Right ventricle myocardium superior (tissue), 1 donor: ENCODE results near the gene DPPA4. TPM values are rescaled to one million over a fixed set of nuclear protein-coding genes. Genes with fewer than 3 reads are reported as not detected.
"Not testable (repeated sequence)": the region's sequence is repeated elsewhere in the genome, so short reads cannot be mapped to it uniquely, and the experiment has no call there.

ENCODE experiments used
- ATAC-seq: fragments of 200-7000 bp; cut with Tn5 transposase; one replicate; pipeline ENCODE4 v1.9.1; 2020; ENCODE audit warnings: mild to moderate bottlenecking; ENCODE audit not compliant: poor library complexity
- DNase-seq: peaks from one replicate; pipeline ENCODE4 v3.0.0-alpha.2; 2020
- intact Hi-C: fragments of 100-400 bp; cut with DNase I; formaldehyde crosslinking; loops from one replicate; pipeline ENCODE4 v1.11.2; 2022
- long read RNA-seq: library from polyadenylated mRNA; unstranded; transcript quantifications from one replicate; pipeline ENCODE4 v2.0.0, GENCODE V29; 2021
- total RNA-seq: library from RNA; stranded (reverse); fragmentation: NEBNext Ultra II Directional; extraction: Animal tissue kit (Norgen Biotek cat#: 25700); gene quantifications from one replicate; pipeline ENCODE4 v1.2.1, GENCODE V29; 2021
- donor health status: DM: no; HTN: yes; CAD: no; lungs with severe emphysema.

The DPPA4 gene, protein sequence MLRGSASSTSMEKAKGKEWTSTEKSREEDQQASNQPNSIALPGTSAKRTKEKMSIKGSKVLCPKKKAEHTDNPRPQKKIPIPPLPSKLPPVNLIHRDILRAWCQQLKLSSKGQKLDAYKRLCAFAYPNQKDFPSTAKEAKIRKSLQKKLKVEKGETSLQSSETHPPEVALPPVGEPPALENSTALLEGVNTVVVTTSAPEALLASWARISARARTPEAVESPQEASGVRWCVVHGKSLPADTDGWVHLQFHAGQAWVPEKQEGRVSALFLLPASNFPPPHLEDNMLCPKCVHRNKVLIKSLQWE
- not detected for total RNA-seq
- long read RNA-seq: 0 reads

DNA sequence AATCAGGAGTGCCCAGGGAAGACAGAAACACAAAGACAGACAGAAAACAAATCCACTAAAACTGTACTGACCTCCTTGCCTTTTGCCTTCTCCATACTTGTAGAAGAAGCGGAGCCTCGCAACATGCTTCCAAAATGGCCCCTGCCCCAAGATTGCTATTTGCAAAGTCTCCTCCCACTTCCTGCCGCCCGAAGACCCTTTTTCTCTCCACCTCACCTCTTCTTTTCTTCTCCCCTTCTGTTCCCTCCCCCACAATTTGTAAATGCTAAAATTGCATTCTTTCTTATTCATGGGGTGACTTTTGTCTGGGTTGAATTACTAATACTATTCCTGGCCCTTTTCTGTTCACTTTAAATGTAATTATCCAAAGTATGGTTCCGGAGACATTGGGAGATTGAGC is at the start of gene DPPA4:
Gene DPPA4, minus strand, starts transcription at position 154 of the 400 bp plus-strand sequence. Its CDS starts 29 bp downstream, at position 125.
- no peak for ATAC-seq
- DNase-seq: no peak
- intact Hi-C loops: no loop called here

DNA sequence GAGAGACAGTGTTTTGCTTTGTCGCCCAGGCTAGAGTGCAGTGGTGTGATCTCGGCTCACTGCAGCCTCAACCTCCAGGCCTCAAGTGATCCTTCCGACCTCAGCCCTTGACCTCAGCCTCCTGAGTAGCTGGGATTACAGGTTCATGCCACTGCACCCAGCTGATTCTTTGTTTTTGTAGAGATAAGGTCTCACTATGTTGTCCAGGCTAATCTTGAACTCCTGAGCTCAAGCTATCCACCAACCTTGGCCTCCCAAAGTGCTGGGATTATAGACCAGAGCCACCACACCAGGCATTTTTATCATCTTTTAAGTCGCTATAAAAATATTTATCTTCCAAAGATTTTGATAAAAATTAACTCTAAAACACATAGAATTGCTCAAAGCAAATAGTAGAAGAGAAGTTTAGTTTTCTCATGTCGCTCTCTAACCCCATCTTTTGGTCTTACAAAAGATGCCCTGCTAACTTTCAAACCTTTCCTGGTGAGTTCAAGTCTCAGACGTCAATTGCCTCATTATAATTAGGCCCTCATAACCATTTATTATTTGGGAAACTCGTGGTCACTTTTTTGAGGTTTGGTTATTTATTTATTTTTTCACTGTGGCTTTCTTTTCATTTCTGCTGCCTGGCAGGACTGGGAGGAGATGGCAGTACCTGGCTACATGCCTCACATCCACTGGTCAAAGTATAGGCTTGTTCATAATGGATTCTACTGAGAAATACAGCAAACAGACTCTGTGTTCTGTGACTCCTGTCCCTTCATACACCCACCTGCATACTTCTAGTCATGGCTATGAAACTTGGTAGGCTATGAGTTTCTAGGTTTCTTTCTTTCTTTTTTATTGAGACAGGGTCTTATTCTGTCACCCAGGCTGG is 48.3 kb upstream of the DPPA4 start:
- DNase-seq: no peak
- no peak for ATAC-seq
- intact Hi-C loops: no loop called here

DNA sequence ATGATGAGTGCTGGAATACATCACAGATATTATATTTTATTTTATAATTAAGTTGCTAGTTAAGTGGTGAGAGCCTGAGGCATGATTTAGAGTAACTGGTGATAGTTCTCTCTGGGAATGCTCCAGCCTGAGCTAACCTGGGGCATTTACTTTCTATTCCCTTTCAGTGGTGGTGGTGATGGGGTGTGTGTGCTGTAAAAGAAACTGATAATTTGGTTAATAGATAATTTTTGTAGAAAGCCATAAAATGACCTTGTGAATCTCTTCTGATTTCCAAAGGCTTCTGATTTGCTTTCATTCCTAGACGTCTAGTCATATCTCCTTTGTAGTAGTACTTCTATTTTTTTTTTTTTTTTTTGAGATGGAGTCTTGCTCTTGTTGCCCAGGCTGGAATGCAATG is 46.8 kb upstream of the DPPA4 start:
- intact Hi-C loops: no loop called here
- no peak for ATAC-seq
- no peak for DNase-seq

DNA sequence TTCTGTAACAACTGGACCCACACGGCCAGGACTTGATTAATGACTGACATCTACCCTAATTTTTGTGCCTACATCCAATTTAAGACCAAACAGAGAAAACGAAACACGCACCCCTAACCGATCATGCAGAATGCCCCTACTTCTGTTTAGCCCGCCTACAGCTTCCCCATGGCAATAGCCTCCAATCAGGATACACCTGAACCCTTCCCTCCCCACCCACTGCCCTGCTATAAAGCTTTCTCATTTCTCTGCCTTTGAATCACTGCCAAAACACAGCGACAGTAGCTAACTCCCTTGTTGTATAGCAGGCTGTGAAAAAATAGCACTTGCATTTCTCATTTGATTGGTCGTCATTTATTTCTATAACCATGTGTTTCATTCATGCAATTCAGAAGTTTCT is 45.2 kb upstream of the DPPA4 start:
- no peak for ATAC-seq
- DNase-seq: no peak
- intact Hi-C loops: no loop called here

DNA sequence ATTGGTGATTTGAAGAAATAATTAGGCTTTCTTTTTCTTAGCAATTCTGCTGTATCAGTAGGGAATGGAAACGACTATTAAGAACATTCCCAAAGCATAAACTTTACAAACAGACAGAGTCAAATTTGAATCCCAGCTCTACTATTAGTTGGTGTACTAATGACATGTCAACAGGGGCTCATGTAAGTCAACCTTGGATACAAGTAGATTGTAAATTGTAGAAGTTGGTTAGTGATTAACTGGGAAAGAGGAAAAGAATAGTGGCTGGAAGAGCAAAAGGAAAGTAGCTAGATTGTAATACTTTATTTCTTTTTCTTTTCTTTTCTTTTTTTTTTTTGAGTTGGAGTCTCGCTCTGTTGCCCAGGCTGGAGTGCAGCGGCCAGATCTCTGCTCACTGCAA is 38.6 kb upstream of the DPPA4 start:
- no peak for ATAC-seq
- intact Hi-C loops: no loop called here
- no peak for DNase-seq

DNA sequence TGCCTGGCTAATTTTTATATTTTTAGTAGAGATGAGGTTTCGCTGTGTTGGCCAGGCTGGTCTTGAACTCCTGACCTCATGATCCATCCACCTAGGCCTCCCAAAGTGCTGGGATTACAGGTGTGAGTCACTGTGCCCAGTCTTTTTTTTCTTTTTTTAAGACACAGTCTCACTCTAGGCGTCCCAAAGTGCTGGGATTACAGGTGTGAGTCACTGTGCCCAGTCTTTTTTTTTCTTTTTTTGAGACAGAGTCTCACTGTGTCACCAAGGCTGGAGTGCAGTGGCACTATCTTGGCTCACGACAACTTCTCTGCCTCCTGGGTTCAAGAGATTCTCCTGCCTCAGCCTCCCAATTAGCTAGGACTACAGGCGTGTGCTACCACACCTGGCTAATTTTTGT is 37.1 kb upstream of the DPPA4 start:
- ATAC-seq, DNase-seq, intact Hi-C loops: not testable (repeated sequence)

DNA sequence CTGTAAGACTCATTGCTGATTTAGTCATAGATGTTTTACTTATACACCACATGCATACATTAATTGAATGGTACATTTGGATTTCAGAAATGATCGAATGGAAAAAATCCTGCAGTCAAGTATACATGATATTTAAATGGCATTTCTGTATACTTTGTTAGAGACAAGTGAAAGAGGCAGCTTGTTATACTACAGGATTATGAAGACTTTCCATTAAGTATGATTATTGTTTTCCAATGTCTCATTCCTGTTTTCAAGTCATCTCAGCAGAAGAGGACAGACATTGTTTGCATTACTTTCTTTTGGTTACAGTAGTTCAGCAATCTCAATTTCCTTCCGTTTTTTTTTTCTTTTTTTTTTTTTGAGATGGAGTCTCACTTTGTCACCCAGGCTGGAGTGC is 36.6 kb upstream of the DPPA4 start:
- ATAC-seq (no peak), DNase-seq (no peak)
- intact Hi-C loops: no loop called here

DNA sequence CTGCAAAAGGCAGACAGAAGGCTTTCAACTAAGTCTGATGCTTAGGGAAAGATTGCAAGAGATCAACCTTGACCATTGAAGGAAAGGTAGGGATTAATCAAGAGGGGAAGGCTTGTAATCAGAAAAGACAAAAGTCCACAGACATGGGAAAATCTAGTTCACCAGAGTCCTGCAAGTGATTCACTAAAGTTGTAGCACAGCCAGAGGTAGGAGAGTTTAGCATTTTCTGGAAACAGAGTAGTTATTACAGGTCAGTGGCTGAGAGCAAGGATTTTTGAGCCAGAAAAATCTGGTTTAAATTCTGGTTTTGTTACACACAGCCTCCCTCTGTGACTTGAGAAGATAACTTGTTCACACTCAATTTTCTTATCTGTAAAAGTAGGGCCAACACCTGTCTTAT is 35.3 kb upstream of the DPPA4 start:
- intact Hi-C loops: no loop called here
- no peak for ATAC-seq
- no peak for DNase-seq

DNA sequence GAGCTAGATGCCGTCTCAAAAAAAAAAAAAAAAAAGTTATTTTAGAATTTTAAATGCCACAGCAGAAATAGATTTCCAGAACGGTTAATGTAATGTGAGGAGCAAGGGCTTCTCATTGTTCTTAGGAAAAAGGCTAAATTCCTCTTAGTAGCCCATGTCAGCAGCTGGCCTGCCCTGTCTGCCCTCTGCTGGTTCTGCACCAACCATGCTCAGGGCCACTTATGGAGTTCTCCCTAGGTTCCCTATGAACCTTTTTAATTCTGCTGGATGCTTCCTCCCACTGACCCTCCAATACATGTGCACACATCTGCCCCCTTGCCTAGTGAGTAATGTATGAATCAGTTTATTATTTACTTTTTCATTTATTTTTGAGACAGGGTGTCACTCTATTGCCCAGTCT is 32.2 kb upstream of the DPPA4 start:
- intact Hi-C loops: no loop called here
- ATAC-seq: no peak
- no peak for DNase-seq

DNA sequence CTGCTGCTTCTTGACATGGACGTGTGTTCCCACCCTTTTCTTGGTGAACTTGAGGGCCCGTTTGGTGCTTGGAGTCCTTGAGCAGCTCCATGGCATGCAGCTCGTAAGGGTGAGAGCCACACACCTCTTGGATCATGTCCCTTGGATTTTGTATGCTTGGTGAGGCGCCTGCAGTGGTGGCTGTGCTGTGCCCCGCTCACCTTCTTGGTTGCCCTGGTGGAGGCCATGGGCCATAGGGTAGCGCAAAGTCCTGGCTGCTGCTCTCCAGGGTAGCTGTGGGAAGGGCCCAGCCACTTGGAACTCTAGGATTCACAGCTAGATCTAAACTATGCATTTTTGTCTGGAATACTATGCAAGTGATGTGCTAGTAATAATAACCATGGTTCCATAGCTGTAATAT is 26.7 kb upstream of the DPPA4 start:
- no peak for ATAC-seq
- DNase-seq: no peak
- intact Hi-C loops: no loop called here

DNA sequence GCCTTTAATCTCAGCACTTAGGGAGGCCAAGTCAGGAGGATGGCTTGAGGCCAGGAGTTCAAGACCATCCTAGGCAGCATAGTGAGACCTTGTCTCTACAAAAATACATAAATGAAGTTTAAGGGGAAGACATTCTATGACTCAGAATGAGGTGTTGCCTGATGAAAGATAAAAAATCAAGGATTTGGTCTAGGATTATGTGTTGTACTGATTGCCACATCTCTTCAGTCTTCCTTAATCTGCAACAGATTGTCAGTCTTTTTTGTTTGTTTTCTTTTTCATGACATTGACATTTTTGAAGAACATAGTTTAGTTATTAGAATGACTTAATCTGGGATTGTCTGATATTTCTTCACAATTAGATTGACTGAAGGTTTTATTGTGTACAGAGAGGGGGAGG is 26.3 kb upstream of the DPPA4 start:
- no peak for ATAC-seq
- DNase-seq: no peak
- intact Hi-C loops: no loop called here

DNA sequence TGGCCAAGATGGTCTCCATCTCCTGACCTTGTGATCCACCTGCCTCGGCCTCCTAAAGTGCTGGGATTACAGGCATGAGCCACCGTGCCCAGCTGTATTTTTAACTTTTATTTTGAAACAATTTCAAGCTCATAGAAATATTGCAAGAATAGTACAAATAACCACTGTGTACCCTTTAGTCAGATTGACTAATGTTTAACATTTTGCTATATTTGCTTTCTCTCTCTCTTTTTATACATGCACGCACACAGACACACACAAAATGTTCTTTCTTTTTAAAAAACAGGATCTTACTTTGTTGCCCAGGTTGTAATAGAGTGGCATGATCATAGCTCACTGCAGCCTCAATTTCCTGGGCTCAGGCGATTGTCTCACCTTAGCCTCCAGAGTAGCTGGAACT is 25.5 kb upstream of the DPPA4 start:
- intact Hi-C loops: no loop called here
- DNase-seq: no peak
- no peak for ATAC-seq

DNA sequence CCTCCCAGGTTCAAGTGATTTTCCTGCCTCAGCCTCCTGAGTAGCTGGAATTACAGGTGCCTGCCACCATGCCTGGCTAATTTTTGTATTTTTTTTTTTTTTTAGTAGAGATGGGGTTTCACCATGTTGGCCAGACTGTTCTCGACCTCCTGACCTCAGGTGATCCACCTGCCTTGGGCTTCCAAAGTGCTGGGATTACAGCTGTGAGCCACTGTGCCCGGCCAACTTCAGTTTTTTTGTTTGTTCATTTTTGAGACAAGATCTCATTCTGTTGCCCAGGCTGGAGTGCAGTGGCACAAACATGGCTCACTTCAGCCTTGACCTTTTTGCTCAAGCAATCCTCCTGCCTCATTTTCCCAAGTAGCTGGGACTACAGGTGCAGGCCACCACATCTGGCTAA is 21.5 kb upstream of the DPPA4 start:
- ATAC-seq, DNase-seq, intact Hi-C loops: not testable (repeated sequence)

DNA sequence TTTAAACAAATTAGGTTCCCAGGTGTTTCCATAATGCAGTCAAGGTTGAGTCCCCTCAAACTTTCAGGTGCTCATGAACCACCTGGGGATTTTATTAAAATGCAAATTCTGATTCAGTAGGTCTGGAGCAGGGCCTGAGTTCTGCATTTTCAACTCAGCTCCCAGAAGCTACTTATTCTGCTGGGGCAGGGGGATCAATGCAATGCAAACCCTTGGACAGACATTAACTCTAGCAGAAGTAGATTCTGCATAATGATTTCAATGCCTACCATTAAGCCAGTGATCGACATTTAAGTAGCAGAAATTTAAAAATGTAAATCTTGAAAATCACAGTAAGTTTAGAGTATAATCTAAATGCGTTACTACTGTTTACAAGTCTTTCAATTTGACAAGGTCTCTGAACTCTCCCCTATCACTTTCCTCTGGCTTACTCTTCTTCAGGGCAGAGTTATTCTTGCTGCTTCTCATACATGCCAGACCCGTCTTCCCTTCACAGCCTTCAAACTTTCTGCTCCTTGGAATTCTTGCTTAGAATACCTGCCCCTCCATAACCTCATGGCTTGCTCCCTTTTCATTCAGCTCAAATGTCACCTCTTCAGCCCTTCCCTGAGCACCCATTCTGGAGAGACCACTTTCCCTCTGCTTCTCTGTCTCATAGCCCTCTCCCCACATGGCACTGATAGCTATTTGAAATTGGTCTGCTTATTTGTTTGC is 19.3 kb upstream of the DPPA4 start:
- intact Hi-C loops: no loop called here
- DNase-seq (no peak), ATAC-seq (no peak)

DNA sequence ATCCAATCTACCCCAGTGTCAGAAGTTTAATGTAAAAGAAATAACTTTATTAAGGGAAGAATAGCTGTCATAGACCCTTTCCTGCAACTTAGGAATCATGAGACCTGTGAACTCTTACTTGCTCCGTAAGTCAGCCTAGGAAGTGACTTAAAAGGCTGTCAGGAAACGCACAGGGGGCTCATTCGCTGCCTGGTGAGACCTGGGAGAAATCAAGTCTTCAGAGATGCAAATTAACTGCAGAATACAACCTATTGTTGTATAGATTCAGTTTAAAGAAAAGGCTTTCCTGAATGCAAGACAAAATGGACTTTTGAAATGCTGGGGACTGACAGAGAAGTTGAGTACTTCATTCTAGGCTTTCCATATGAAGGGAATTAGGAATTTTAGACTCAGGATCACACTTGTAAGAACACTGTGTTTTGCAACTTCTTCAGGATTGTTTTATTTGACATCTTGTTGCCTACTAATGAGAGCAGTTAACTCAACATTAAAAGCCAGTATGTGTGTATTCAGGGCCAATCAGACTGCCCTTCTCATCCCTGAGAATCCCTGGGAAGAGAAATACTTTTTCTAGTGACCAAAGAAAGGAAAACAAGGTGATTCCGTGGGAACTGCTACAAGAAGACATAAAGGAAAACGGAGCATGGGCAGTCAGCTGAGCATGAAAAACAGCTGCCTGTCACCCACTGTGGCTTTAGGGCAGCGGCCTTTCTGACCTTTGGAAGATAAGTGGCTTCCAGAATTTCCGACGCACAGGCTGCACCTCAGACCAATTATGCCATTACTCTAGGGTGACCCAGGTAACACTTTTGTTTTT is 18.5 kb upstream of the DPPA4 start:
- DNase-seq (no peak), ATAC-seq (no peak)
- intact Hi-C loops: no loop called here

DNA sequence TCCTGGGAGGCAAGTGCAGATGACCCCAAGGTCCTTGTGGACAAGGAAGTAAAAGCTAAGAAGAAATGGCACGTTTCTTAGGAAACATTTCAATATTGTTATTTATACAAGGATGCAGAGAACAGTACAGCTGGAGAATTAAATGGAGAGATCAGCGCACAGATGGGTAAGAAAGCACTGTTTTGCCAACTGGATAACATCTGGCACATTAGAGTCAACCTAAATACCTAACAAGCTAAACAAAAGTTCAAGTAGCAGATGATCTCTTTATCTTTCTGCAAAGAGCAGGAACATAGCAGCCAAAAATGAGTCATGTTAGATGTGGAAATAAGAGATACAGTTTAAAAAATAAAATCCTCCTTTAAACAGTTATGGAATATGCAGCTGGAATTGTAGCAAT is 15.7 kb upstream of the DPPA4 start:
- DNase-seq (no peak), ATAC-seq (no peak)
- intact Hi-C loops: no loop called here

DNA sequence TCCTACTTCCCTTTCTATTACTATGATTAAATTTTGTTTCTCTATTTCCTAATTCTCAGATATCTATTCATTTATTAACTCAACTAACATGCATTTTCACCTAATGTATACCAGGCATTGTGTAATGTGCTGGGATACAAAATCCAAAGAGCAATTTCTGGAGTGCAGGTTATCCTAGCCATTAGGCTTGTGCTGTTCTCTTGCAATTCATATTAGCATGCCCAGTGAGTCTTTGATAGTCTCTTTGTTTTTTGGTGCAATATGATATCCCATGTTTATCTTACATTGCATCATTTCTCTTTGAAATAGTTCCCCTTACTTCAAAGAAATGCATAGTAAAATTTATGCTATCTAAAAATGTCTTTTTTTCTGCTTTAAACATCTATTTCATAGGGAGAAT is 13.9 kb upstream of the DPPA4 start:
- intact Hi-C loops: no loop called here
- DNase-seq (no peak), ATAC-seq (no peak)

DNA sequence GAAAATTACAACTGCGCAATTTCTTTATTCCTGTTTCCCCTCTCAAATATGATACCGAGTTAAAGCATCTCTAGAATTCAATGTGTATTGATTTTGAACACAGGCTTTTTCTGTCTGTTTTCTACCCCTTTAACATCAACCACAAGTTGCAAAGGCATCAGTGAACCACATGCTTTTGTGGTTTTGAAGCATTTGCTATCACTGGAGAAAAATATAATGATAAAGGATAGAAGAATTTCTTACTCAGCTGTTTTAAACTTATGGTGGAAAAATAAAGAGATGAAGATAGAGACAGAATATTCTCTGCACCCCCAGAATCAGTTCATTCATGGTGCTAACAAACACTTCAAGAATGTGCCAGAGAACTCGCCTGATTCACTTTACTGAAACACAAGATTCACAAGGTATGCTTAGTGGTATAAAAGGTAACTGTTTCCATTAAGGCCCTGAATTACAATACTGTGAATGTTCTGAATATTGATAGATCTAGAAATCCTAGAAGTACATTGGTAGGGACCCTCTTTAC is 9.5 kb upstream of the DPPA4 start:
- intact Hi-C loops: no loop called here
- DNase-seq: no peak
- no peak for ATAC-seq

DNA sequence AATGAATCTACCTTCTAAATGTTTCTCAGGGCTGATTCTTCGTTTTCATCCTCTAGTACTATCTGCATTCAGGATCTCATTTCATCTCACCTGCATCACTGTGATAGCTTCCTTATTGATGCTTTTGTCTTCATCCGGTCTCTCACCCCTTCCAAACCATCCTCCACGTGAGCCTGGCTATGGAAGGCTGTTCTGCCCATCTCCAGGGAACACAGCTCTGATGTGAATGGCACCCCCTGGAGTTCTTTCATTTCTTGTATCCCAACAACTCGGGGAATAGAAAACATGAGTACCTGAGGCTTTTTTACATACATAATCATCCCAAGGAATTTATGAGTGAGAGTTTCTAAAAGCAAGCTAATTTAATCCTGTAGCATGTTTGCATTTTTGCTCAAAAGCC is 8.8 kb upstream of the DPPA4 start:
- DNase-seq (no peak), ATAC-seq (no peak)
- intact Hi-C loops: no loop called here
